Natural killer cell (primary cell): Measurements from ENCODE around the gene CBLB. TPM values are rescaled to one million over a fixed set of nuclear protein-coding genes. Genes with fewer than 3 reads are reported as not detected.

Source experiments
- ATAC-seq, 3 donors: fragments of 150-1000 bp in 2 of 3; fragments of 200-7000 bp in 1 of 3; cut with Tn5 transposase; 1 replicate in 1 of 3; 2 replicates in 2 of 3; pipeline ENCODE4 v1.10.0; 2021; ENCODE audit warnings: mild to moderate bottlenecking in 2 of 3, moderate library complexity in 2 of 3
- DNase-seq, 2 donors: peaks; one replicate each; pipeline versions ENCODE4 v3.0.0 to v3.0.0-alpha.2; 2013 to 2021; ENCODE audit warnings: mixed read lengths in 1 of 2
- H3K27ac ChIP-seq: one replicate; pipeline ENCODE4 v1.5.1; 2013; ENCODE audit warnings: mild to moderate bottlenecking, low read length
- H3K27me3 ChIP-seq: one replicate; pipeline ENCODE4 v1.6.1; 2013; ENCODE audit warnings: low read length; ENCODE audit not compliant: control insufficient read depth, insufficient read depth
- H3K36me3 ChIP-seq: one replicate; pipeline ENCODE4 v1.6.1; 2013; ENCODE audit warnings: low read length; ENCODE audit not compliant: control insufficient read depth, insufficient read depth
- H3K4me1 ChIP-seq: one replicate; pipeline ENCODE4 v1.6.1; 2013; ENCODE audit warnings: low read length; ENCODE audit not compliant: control insufficient read depth, insufficient read depth
- H3K4me3 ChIP-seq: one replicate; pipeline ENCODE4 v1.5.1; 2013; ENCODE audit warnings: low read length
- H3K9me3 ChIP-seq: one replicate; pipeline ENCODE4 v1.6.1; 2013; ENCODE audit warnings: low read length; ENCODE audit not compliant: control insufficient read depth, insufficient read depth
- H3K27ac Mint-ChIP-seq, 2 donors: one replicate each; pipeline ENCODE4 v1.8.0; 2022; ENCODE audit warnings: mild to moderate bottlenecking in 2 of 2, mixed read lengths in 2 of 2, moderate library complexity in 1 of 2
- H3K27me3 Mint-ChIP-seq, 2 donors: one replicate each; pipeline ENCODE4 v1.8.0; 2022; ENCODE audit warnings: low read depth in 2 of 2, mixed read lengths in 2 of 2
- H3K36me3 Mint-ChIP-seq: one replicate; pipeline ENCODE4 v1.8.0; 2022; ENCODE audit warnings: mixed read lengths
- H3K4me1 Mint-ChIP-seq, 2 donors: one replicate each; pipeline ENCODE4 v1.8.0; 2022; ENCODE audit warnings: mixed read lengths in 2 of 2
- H3K4me3 Mint-ChIP-seq: one replicate; pipeline ENCODE4 v1.8.0; 2022; ENCODE audit warnings: mild to moderate bottlenecking, moderate library complexity, mixed read lengths
- H3K9me3 Mint-ChIP-seq, 2 donors: one replicate each; pipeline ENCODE4 v1.8.0; 2022; ENCODE audit warnings: mixed read lengths in 2 of 2
- WGBS: methylation state at CpG from one replicate; pipeline ENCODE4 v1.1.7; 2013; ENCODE audit warnings: missing lambda C conversion rate; ENCODE audit not compliant: insufficient coverage; 5-methylcytosine and 5-hydroxymethylcytosine counted together
- intact Hi-C: fragments of 100-400 bp; cut with micrococcal nuclease; formaldehyde crosslinking; loops from one replicate; pipeline ENCODE4 v1.14.2; 2022
- total RNA-seq, 4 donors: library from RNA; stranded (reverse); fragments of 120-200 nt in 1 of 4; gene quantifications; one replicate each; pipeline versions ENCODE4 v1.2.3 to v1.2.4, GENCODE V29; 2013 to 2022
- TF ChIP-seq, protein P1 (sequence below): fragments of 200-600 bp; IDR thresholded peaks from one replicate; pipeline ENCODE4 v1.8.0; 2022; ENCODE audit warnings: antibody characterized with exemption

Gene CBLB
- total RNA-seq, 3 donors from 2014 or later (not counting 1 experiment from before 2014, with no cell fraction given): 180 to 287 (median 230) TPM

DNA sequence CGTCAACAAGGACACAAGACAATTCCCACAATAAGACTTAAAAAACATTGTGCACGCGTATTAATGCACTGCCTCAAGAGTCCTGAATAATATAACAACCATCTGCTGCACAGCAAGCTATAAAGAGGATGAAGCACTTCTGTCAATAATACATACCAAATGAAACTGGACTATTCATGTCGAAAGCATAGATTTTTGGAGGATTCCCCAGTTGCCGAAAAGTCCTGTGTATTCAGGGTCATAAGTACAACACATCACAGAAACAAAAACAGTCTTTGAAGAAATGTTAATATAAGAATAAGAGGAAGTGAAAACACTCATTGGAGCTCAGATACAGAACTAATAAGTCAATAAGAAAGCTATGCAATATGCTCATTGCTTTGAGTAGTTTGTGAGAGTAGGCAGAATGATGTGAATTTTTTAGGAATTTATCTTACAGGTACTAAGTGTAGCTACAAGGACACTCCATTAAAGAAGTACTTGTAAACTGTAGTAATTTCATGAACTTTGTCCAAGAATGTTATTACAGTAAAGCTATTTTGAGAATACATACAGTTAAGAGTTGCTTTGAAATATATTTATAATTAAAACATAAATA, 31.6 kb downstream of the CBLB start:
- Mint-ChIP-seq H3K4me1 (peaks cover 70 to 75% of the 10 kb centered on the region in 2 donors), H3K36me3 (peaks cover 26% of the 10 kb centered on the region), H3K27ac (peak overlapping the region; percentile 53 to 76), H3K9me3 (no peaks in the 10 kb centered on the region), H3K27me3 (no peaks in the 10 kb centered on the region), H3K4me3 (no peak overlapping the region)
- TF ChIP-seq, protein P1, sequence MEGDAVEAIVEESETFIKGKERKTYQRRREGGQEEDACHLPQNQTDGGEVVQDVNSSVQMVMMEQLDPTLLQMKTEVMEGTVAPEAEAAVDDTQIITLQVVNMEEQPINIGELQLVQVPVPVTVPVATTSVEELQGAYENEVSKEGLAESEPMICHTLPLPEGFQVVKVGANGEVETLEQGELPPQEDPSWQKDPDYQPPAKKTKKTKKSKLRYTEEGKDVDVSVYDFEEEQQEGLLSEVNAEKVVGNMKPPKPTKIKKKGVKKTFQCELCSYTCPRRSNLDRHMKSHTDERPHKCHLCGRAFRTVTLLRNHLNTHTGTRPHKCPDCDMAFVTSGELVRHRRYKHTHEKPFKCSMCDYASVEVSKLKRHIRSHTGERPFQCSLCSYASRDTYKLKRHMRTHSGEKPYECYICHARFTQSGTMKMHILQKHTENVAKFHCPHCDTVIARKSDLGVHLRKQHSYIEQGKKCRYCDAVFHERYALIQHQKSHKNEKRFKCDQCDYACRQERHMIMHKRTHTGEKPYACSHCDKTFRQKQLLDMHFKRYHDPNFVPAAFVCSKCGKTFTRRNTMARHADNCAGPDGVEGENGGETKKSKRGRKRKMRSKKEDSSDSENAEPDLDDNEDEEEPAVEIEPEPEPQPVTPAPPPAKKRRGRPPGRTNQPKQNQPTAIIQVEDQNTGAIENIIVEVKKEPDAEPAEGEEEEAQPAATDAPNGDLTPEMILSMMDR: no peak
- Histone ChIP-seq H3K36me3 (peaks cover 39% of the 10 kb centered on the region), H3K9me3 (no peaks in the 10 kb centered on the region), H3K27me3 (no peaks in the 10 kb centered on the region), H3K4me1 (no peaks in the 10 kb centered on the region), H3K4me3 (no peak overlapping the region), H3K27ac (peak overlapping the region; percentile 60)
- intact Hi-C loops: no loop called here
- DNase-seq: no peak
- WGBS: 88% methylated on average over 4 of the region's 5 CpGs
- ATAC-seq: no peak

GRCh38 chr3:105836533-105836932, 32.3 kb downstream of the CBLB start:
- Histone ChIP-seq H3K4me1 (no peaks in the 10 kb centered on the region), H3K27ac (peak overlapping the region; percentile 60), H3K27me3 (no peaks in the 10 kb centered on the region), H3K36me3 (peaks cover 35% of the 10 kb centered on the region), H3K4me3 (no peak overlapping the region), H3K9me3 (no peaks in the 10 kb centered on the region)
- WGBS: 69% methylated on average over 5 of the region's 5 CpGs
- ATAC-seq (peak; percentile 45 to 77 (median 54)), DNase-seq (peak in 1 of 2 donors; percentile 55)
- peak overlapping the region; percentile 11 for H3K4me3 Mint-ChIP-seq
- peaks cover 28% of the 10 kb centered on the region for H3K36me3 Mint-ChIP-seq
- H3K27me3 Mint-ChIP-seq: no peaks in the 10 kb centered on the region
- intact Hi-C loops: no loop called here
- H3K9me3 Mint-ChIP-seq: no peaks in the 10 kb centered on the region
- H3K4me1 Mint-ChIP-seq: peaks cover 71 to 79% of the 10 kb centered on the region in 2 donors
- TF ChIP-seq, protein P1: no peak
- H3K27ac Mint-ChIP-seq: peak overlapping the region; percentile 53 to 76

- H3K4me3 Mint-ChIP-seq: no peak overlapping the region
- DNase-seq (no peak), ATAC-seq (no peak)
- H3K27me3 Mint-ChIP-seq: no peaks in the 10 kb centered on the region
- TF ChIP-seq, protein P1: no peak
- Histone ChIP-seq H3K36me3 (peaks cover 38% of the 10 kb centered on the region), H3K4me1 (peaks cover 4% of the 10 kb centered on the region), H3K27ac (no peak overlapping the region), H3K27me3 (no peaks in the 10 kb centered on the region), H3K9me3 (no peaks in the 10 kb centered on the region), H3K4me3 (no peak overlapping the region)
- intact Hi-C loops: no loop called here
- peaks cover 33% of the 10 kb centered on the region for H3K36me3 Mint-ChIP-seq
- H3K27ac Mint-ChIP-seq: peak overlapping the region; percentile 53 to 76
- peaks cover 79 to 87% of the 10 kb centered on the region in 2 donors for H3K4me1 Mint-ChIP-seq
- no peaks in the 10 kb centered on the region for H3K9me3 Mint-ChIP-seq
Measured at GRCh38 chr3:105835606-105836005, 33.2 kb downstream of the CBLB start.

GRCh38 chr3:105834768-105835167, 34.0 kb downstream of the CBLB start:
- no peak overlapping the region for H3K27ac ChIP-seq
- H3K36me3 ChIP-seq: peaks cover 31% of the 10 kb centered on the region
- peaks cover 26% of the 10 kb centered on the region for H3K36me3 Mint-ChIP-seq
- no peaks in the 10 kb centered on the region for H3K9me3 ChIP-seq
- intact Hi-C loops: loop anchor here (5.0 kb wide), 1 partner anchor 147 kb away; no protein-coding TSS in a partner anchor
- peaks cover 78 to 87% of the 10 kb centered on the region in 2 donors for H3K4me1 Mint-ChIP-seq
- H3K27ac Mint-ChIP-seq: peak overlapping the region; percentile 53 to 76
- H3K4me3 ChIP-seq: no peak overlapping the region
- TF ChIP-seq, protein P1: no peak
- WGBS: 92% methylated on average over 2 of the region's 3 CpGs
- DNase-seq: no peak
- ATAC-seq: no peak
- peaks cover 7% of the 10 kb centered on the region for H3K4me1 ChIP-seq
- no peak overlapping the region for H3K4me3 Mint-ChIP-seq
- H3K9me3 Mint-ChIP-seq: no peaks in the 10 kb centered on the region
- H3K27me3 Mint-ChIP-seq: no peaks in the 10 kb centered on the region
- no peaks in the 10 kb centered on the region for H3K27me3 ChIP-seq
